Fibroblast of lung (primary cell): ENCODE results near the gene PGP. TPM values are rescaled to one million over a fixed set of nuclear protein-coding genes. Genes with fewer than 3 reads are reported as not detected.

ENCODE experiments used
- DNase-seq, 2 donors: peaks; one replicate each; pipeline versions ENCODE4 v3.0.0 to v3.0.0-alpha.2; 2010; ENCODE audit warnings: low read depth in 2 of 2
- H2AFZ ChIP-seq: 2 replicates; pipeline ENCODE4 v1.5.1; 2012; ENCODE audit warnings: low read length, control low read depth, inconsistent platforms
- H3K27ac ChIP-seq: 2 replicates; pipeline ENCODE4 v1.5.1; 2011; ENCODE audit warnings: low read length, control low read depth; ENCODE audit not compliant: insufficient read depth
- H3K27me3 ChIP-seq: 2 replicates; pipeline ENCODE4 v1.5.1; 2011; ENCODE audit warnings: mild to moderate bottlenecking, low read length; ENCODE audit not compliant: control insufficient read depth, insufficient read depth
- H3K36me3 ChIP-seq: 2 replicates; pipeline ENCODE4 v1.5.1; 2011; ENCODE audit warnings: low read length; ENCODE audit not compliant: control insufficient read depth, insufficient read depth
- H3K4me1 ChIP-seq: 2 replicates; pipeline ENCODE4 v1.5.1; 2011; ENCODE audit warnings: low read length; ENCODE audit not compliant: control insufficient read depth, insufficient read depth; ENCODE audit errors: extremely low read depth
- H3K4me2 ChIP-seq: 2 replicates; pipeline ENCODE4 v1.5.1; 2011; ENCODE audit warnings: low read length, control low read depth; ENCODE audit not compliant: insufficient read depth; ENCODE audit errors: extremely low read depth
- H3K4me3 ChIP-seq, 4 experiments: fragments of 200-600 bp in 1 of 4; sonication (generic) in 1 of 4; replicated peaks in 1 of 4; 2 replicates each; pipeline ENCODE4 v1.5.1; 2011 to 2016; ENCODE audit warnings: low read length in 4 of 4, low read depth in 3 of 4, mild to moderate bottlenecking in 3 of 4, control low read depth in 2 of 4, inconsistent platforms in 1 of 4, mixed read lengths in 1 of 4; ENCODE audit not compliant: insufficient read depth in 1 of 4; ENCODE audit errors: control extremely low read depth in 1 of 4
- H3K79me2 ChIP-seq: 2 replicates; pipeline ENCODE4 v1.5.1; 2012; ENCODE audit warnings: mild to moderate bottlenecking, low read length, inconsistent platforms; ENCODE audit not compliant: control insufficient read depth, insufficient read depth
- H3K9ac ChIP-seq: 2 replicates; pipeline ENCODE4 v1.5.1; 2011; ENCODE audit warnings: mild to moderate bottlenecking, low read length, control low read depth; ENCODE audit not compliant: insufficient read depth
- H3K9me3 ChIP-seq: 2 replicates; pipeline ENCODE4 v1.5.1; 2012; ENCODE audit warnings: low read depth, low read length; ENCODE audit not compliant: control insufficient read depth, insufficient read depth
- H4K20me1 ChIP-seq: 2 replicates; pipeline ENCODE4 v1.5.1; 2011; ENCODE audit warnings: low read length; ENCODE audit not compliant: control insufficient read depth, insufficient read depth; ENCODE audit errors: extremely low read depth
- CTCF ChIP-seq, 2 donors: IDR thresholded peaks in 1 of 2; conservative IDR thresholded peaks in 1 of 2; 1 replicate in 1 of 2; 2 replicates in 1 of 2; pipeline ENCODE4 v1.5.1; 2011 to 2012; ENCODE audit warnings: low read length in 2 of 2, control low read depth in 1 of 2, inconsistent platforms in 1 of 2, low read depth in 1 of 2, mild to moderate bottlenecking in 1 of 2
- EZH2 ChIP-seq: IDR thresholded peaks from 2 replicates; pipeline ENCODE4 v1.5.1; 2012; ENCODE audit warnings: low read length, control low read depth, mild to moderate bottlenecking; ENCODE audit errors: missing control alignments
- polyA plus RNA-seq, 2 donors: library from polyadenylated mRNA; depleted of rRNA in 1 of 2; stranded (reverse) in 1 of 2; unstranded in 1 of 2; fragments of >200 nt; gene quantifications; 2 replicates each; pipeline ENCODE4 v1.2.1, GENCODE V29; 2011 to 2012; ENCODE audit warnings: missing spikeins in 1 of 2
- total RNA-seq: library from RNA; depleted of rRNA; stranded (reverse); fragments of >200 nt; gene quantifications from 2 replicates; pipeline ENCODE4 v1.2.1, GENCODE V29; 2014

The PGP gene
- total and polyA plus RNA-seq, 2 donors (not counting 1 experiment from before 2014, with no cell fraction given), result 4.2 to 9.6 TPM

GRCh38 chr16:2229091-2229490 is 14.5 kb upstream of the PGP start:
- H3K27ac ChIP-seq, result no peak overlapping the region
- no peaks in the 10 kb centered on the region for H3K9me3 ChIP-seq
- H3K79me2 ChIP-seq, result peaks cover 35% of the 10 kb centered on the region
- DNase-seq, result no peak
- peaks cover 2% of the 10 kb centered on the region for H3K4me1 ChIP-seq
- no peak overlapping the region for H3K9ac ChIP-seq
- H4K20me1 ChIP-seq, result no peaks in the 10 kb centered on the region
- no peak overlapping the region for H3K4me3 ChIP-seq
- no peak overlapping the region for H3K4me2 ChIP-seq
- no peak for TF ChIP-seq CTCF (conservative IDR thresholded peaks at IDR 0.05 in 1 of 2, IDR thresholded peaks at IDR 0.05 in 1 of 2; ENCODE audit: low read depth in 1 of 2, low read length in 2 of 2)
- TF ChIP-seq EZH2, result no peak
- no peak overlapping the region for H2AFZ ChIP-seq
- no peaks in the 10 kb centered on the region for H3K27me3 ChIP-seq
- H3K36me3 ChIP-seq, result peaks cover 27% of the 10 kb centered on the region

- Histone ChIP-seq H3K9ac (no peak overlapping the region), H2AFZ (no peak overlapping the region), H3K27ac (no peak overlapping the region), H3K4me2 (no peak overlapping the region), H3K79me2 (peaks cover 40% of the 10 kb centered on the region), H4K20me1 (no peaks in the 10 kb centered on the region), H3K4me1 (peaks cover 2% of the 10 kb centered on the region), H3K27me3 (no peaks in the 10 kb centered on the region), H3K4me3 (no peak overlapping the region), H3K36me3 (peaks cover 24% of the 10 kb centered on the region), H3K9me3 (no peaks in the 10 kb centered on the region)
- no peak for DNase-seq
- TF ChIP-seq EZH2, result no peak
- TF ChIP-seq CTCF (conservative IDR thresholded peaks at IDR 0.05 in 1 of 2, IDR thresholded peaks at IDR 0.05 in 1 of 2; ENCODE audit: low read depth in 1 of 2, low read length in 2 of 2), result no peak
Measured at GRCh38 chr16:2228161-2228824, 13.7 kb upstream of the PGP start.

GRCh38 chr16:2226918-2227317 is 12.3 kb upstream of the PGP start:
- TF ChIP-seq EZH2, result no peak
- no peak for TF ChIP-seq CTCF (conservative IDR thresholded peaks at IDR 0.05 in 1 of 2, IDR thresholded peaks at IDR 0.05 in 1 of 2; ENCODE audit: low read depth in 1 of 2, low read length in 2 of 2)
- Histone ChIP-seq H4K20me1 (no peaks in the 10 kb centered on the region), H3K36me3 (peaks cover 14% of the 10 kb centered on the region), H3K27me3 (no peaks in the 10 kb centered on the region), H3K9me3 (no peaks in the 10 kb centered on the region), H3K4me1 (peaks cover 2% of the 10 kb centered on the region), H3K27ac (no peak overlapping the region), H3K79me2 (peaks cover 40% of the 10 kb centered on the region), H3K4me3 (no peak overlapping the region), H3K9ac (no peak overlapping the region), H3K4me2 (no peak overlapping the region), H2AFZ (no peak overlapping the region)
- DNase-seq, result no peak
